K562 (cell line): ENCODE measurements around the gene ODAD3. TPM values are rescaled to one million over a fixed set of nuclear protein-coding genes. Genes with fewer than 3 reads are reported as not detected.

Source experiments
- ATAC-seq: fragments of 200-7000 bp; cut with Tn5 transposase; 3 replicates; pipeline ENCODE4 v1.9.1; 2020; ENCODE audit warnings: moderate library complexity
- BruUV-seq: library from RNA; stranded (reverse); fragments of 400-500 nt; replicated peaks from 2 replicates; lab custom pipeline; 2021; lab: Mats Ljungman, UMichigan
- CTCF ChIA-PET: fragments of 300-600 bp; formaldehyde crosslinking; extraction: SDS; loops from one replicate; lab custom pipeline; 2021; ENCODE audit warnings: low intra/inter-chr PET ratio; lab: Yijun Ruan, JAX
- POLR2A ChIA-PET: fragments of 300-600, 350-650 bp; sonication (Branson Sonifier 250); formaldehyde crosslinking; extraction: SDS; loops from one replicate; lab custom pipeline; 2021; ENCODE audit warnings: antibody characterized with exemption, inconsistent platforms; lab: Yijun Ruan, JAX
- DNase-seq, 4 experiments: peaks; one replicate each; pipeline versions ENCODE4 v3.0.0 to v3.0.0-alpha.2; 2011 to 2018; ENCODE audit warnings: low spot score in 3 of 4, mixed read lengths in 3 of 4; ENCODE audit errors: extremely low read depth in 1 of 4
- FAIRE-seq: peaks from 2 replicates; lab custom pipeline; 2011; peaks lifted over from hg19 to GRCh38; lab: Jason Lieb, UNC
- H2AFZ ChIP-seq: 2 replicates; pipeline ENCODE4 v1.6.0; 2011; ENCODE audit warnings: low read depth, low read length, control low read depth, inconsistent platforms
- H3K27ac ChIP-seq: fragments of 200-600 bp; 3 replicates; pipeline ENCODE4 v1.8.0; 2011; ENCODE audit warnings: low read depth, mild to moderate bottlenecking, control low read depth, inconsistent platforms, low read length, moderate library complexity, mixed read lengths; ENCODE audit errors: extremely low read depth
- H3K27me3 ChIP-seq, 2 experiments: fragments of 300-600 bp in 1 of 2; 2 replicates in 1 of 2; 3 replicates in 1 of 2; pipeline versions ENCODE4 v1.6.0 to v1.8.0; 2011; ENCODE audit warnings: inconsistent platforms in 2 of 2, low read length in 2 of 2, mild to moderate bottlenecking in 1 of 2, mixed read lengths in 1 of 2, moderate library complexity in 1 of 2; ENCODE audit not compliant: control insufficient read depth in 2 of 2, insufficient read depth in 2 of 2
- H3K36me3 ChIP-seq: fragments of 300-600 bp; 3 replicates; pipeline ENCODE4 v1.8.0; 2011; ENCODE audit warnings: mild to moderate bottlenecking, low read length, inconsistent platforms; ENCODE audit not compliant: control insufficient read depth, insufficient read depth
- H3K4me1 ChIP-seq, 2 experiments: fragments of 200-600 bp in 1 of 2; replicated peaks in 1 of 2; 2 replicates in 1 of 2; 3 replicates in 1 of 2; pipeline versions ENCODE4 v1.5.1 to v1.8.0; 2011; ENCODE audit warnings: inconsistent platforms in 2 of 2, low read length in 2 of 2, mild to moderate bottlenecking in 1 of 2, mixed read lengths in 1 of 2, moderate library complexity in 1 of 2; ENCODE audit not compliant: control insufficient read depth in 2 of 2, insufficient read depth in 2 of 2
- H3K4me2 ChIP-seq: 2 replicates; pipeline ENCODE4 v1.6.1; 2011; ENCODE audit warnings: low read length, control low read depth, inconsistent platforms, mixed read lengths; ENCODE audit not compliant: insufficient read depth
- H3K4me3 ChIP-seq: fragments of 200-600 bp; sonication (generic), shearing (Covaris generic); 2 replicates; pipeline ENCODE4 v1.5.1; 2016; ENCODE audit warnings: control low read depth, inconsistent platforms
- H3K79me2 ChIP-seq: fragments of 200-600 bp; 3 replicates; pipeline ENCODE4 v1.8.0; 2011; ENCODE audit warnings: low read length, inconsistent platforms; ENCODE audit not compliant: control insufficient read depth, insufficient read depth
- H3K9ac ChIP-seq, 2 experiments: 2 replicates each; pipeline versions ENCODE4 v1.6.0 to v1.6.1; 2011; ENCODE audit warnings: low read depth in 2 of 2, low read length in 2 of 2, control low read depth in 1 of 2, inconsistent platforms in 1 of 2, mild to moderate bottlenecking in 1 of 2, mixed read lengths in 1 of 2; ENCODE audit not compliant: insufficient read depth in 1 of 2
- H3K9me1 ChIP-seq: one replicate; pipeline ENCODE4 v1.6.0; 2011; ENCODE audit warnings: inconsistent platforms, mild to moderate bottlenecking, low read length, moderate library complexity; ENCODE audit not compliant: control insufficient read depth, insufficient read depth
- H3K9me3 ChIP-seq: replicated peaks from 2 replicates; pipeline ENCODE4 v1.5.1; 2011; ENCODE audit warnings: low read depth, low read length, inconsistent platforms; ENCODE audit not compliant: control insufficient read depth, insufficient read depth
- H4K20me1 ChIP-seq: replicated peaks from 2 replicates; pipeline ENCODE4 v1.6.1; 2011; ENCODE audit warnings: low read length, inconsistent platforms, mixed read lengths; ENCODE audit not compliant: control insufficient read depth, insufficient read depth
- CTBP1 ChIP-seq: fragments of 450-650 bp; IDR thresholded peaks from 2 replicates; pipeline ENCODE4 v1.6.1; 2016; ENCODE audit warnings: borderline replicate concordance
- NCOA4 ChIP-seq: fragments of 450-650 bp; IDR thresholded peaks from 2 replicates; pipeline ENCODE4 v1.6.1; 2018; ENCODE audit warnings: mild to moderate bottlenecking; ENCODE audit not compliant: partially characterized antibody
- PHF20 ChIP-seq: fragments of 450-650 bp; IDR thresholded peaks from 2 replicates; pipeline ENCODE4 v1.6.1; 2018; ENCODE audit not compliant: partially characterized antibody
- WGBS: fragments of 100-300 bp; shearing (Covaris generic); methylation state at CpG from one replicate; pipeline ENCODE4 v1.1.6; 2016; ENCODE audit warnings: low coverage, mixed read lengths; ENCODE audit not compliant: insufficient coverage; ENCODE audit errors: missing lambda C conversion rate; 5-methylcytosine and 5-hydroxymethylcytosine counted together
- in situ Hi-C: fragments of 300-500 bp; cut with MboI; formaldehyde crosslinking; loops from 4 replicates; pipeline ENCODE4 v1.15.0; 2018; ENCODE audit warnings: inconsistent platforms, mixed read lengths
- intact Hi-C: fragments of 100-400 bp; cut with micrococcal nuclease; formaldehyde crosslinking; loops from 2 replicates; pipeline ENCODE4 v1.14.2; 2022
- polyA plus RNA-seq, 8 experiments: library from polyadenylated mRNA; depleted of rRNA in 4 of 8; stranded (reverse) in 5 of 8; unstranded in 3 of 8; fragments of >200 nt; fragmentation: Nextera tagmentation in 2 of 8; fragmentation: Illumina TruSeq in 1 of 8; extraction: Ambion mirVana in 2 of 8; extraction: Trizol in 1 of 8; gene quantifications; 2 replicates each; pipeline versions ENCODE4 v1.2.1 to v1.2.3, GENCODE V29; 2011 to 2014; ENCODE audit warnings: inconsistent platforms in 1 of 8, missing spikeins in 1 of 8
- total RNA-seq, 7 experiments: library from RNA; depleted of rRNA in 6 of 7; stranded (reverse); fragments of >200 nt in 6 of 7; fragmentation: Illumina TruSeq in 2 of 7; extraction: Trizol in 2 of 7; gene quantifications; 2 replicates each; pipeline versions ENCODE4 v1.2.1 to v1.2.3, GENCODE V29; 2011 to 2021; ENCODE audit warnings: low replicate concordance in 1 of 7
- TF ChIP-seq, protein P1 (sequence below): fragments of 250-450 bp; sonication (Bioruptor Pico); IDR thresholded peaks from 2 replicates; pipeline ENCODE4 v1.5.0; 2020; ENCODE audit warnings: mild to moderate bottlenecking
- TF ChIP-seq, protein P2 (sequence below): fragments of 450-650 bp; IDR thresholded peaks from 2 replicates; pipeline ENCODE4 v1.6.1; 2016
- TF ChIP-seq, protein P3 (sequence below): sonication (generic); formaldehyde crosslinking; IDR thresholded peaks from 2 replicates; pipeline ENCODE4 v1.8.1; 2022; ENCODE audit warnings: missing genetic modification reagents

Gene ODAD3
- total and polyA plus RNA-seq, 9 of the 15 experiments (the other 6 are each of a cell fraction or from before 2014, with no cell fraction given), result 0.07 to 0.72 (median 0.14) TPM; not detected in 2

DNA sequence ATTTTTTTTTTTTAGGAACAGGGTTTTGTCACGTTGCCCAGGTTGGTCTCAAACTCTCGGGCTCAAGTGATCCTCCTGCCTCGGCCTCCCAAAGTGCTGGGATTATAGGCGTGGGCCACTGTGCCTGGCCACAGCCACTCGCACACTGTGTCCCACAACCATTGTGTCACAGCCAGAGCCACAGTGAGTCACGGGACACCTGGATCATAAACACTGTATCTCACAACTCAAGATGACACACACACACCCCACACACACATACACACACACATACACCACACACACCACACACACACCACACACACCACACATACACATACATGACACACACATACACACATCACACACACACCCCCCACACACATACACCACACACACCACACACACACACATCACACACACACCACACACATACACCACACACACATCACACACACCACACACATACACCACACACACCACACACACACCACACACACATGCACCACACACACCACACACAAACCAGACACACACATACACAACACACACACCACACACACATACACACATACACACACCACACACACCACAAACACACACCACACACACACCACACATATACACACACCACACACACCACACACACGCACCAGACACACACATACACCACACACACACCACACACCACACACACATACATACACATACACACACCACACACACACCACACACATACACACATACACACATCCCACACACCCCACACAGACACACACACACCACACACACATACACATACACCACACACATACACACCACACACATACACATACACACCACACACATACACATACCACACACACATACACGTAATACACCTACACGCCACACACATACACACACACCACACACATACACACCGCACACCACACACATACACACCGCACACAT is 29.7 kb upstream of the ODAD3 start (continued):
- TF ChIP-seq PHF20, result peak; percentile 36
- TF ChIP-seq, protein P1, sequence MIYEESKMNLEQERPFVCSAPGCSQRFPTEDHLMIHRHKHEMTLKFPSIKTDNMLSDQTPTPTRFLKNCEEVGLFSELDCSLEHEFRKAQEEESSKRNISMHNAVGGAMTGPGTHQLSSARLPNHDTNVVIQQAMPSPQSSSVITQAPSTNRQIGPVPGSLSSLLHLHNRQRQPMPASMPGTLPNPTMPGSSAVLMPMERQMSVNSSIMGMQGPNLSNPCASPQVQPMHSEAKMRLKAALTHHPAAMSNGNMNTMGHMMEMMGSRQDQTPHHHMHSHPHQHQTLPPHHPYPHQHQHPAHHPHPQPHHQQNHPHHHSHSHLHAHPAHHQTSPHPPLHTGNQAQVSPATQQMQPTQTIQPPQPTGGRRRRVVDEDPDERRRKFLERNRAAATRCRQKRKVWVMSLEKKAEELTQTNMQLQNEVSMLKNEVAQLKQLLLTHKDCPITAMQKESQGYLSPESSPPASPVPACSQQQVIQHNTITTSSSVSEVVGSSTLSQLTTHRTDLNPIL (CRISPR knock-in tag), result no peak
- TF ChIP-seq, all 486 proteins: peak for 8

DNA sequence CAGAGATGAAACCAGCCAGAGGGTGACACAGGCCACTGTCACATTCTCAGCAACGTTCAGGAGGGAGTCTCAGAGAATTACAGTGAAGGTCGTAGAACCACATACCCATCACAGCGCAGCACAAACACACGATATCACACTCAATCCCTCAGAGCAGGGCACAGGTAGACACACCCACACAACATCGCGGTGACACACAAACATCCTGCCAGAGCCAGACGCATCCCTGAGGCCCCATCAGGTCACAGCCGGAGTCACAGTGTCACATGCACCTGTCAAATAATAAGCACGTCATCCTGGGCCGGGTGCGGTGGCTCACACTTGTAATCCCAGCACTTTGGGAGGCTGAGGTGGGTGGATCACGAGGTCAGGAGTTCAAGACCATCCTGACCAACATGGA is 28.5 kb upstream of the ODAD3 start:
- Histone ChIP-seq H3K9ac (no peak overlapping the region), H3K79me2 (no peaks in the 10 kb centered on the region), H3K4me2 (no peak overlapping the region), H3K27ac (no peak overlapping the region), H4K20me1 (0 out of 2 replicates have a peak, but pooled peaks cover 3% of the 10 kb centered on the region), H3K4me1 (peaks cover 0 to 9% of the 10 kb centered on the region in 2 experiments; a peak in 1 of 5 replicates), H2AFZ (no peak overlapping the region), H3K9me3 (no peaks in the 10 kb centered on the region), H3K4me3 (no peak overlapping the region), H3K9me1 (no peaks in the 10 kb centered on the region), H3K36me3 (no peaks in the 10 kb centered on the region), H3K27me3 (peaks cover 7 to 34% of the 10 kb centered on the region in 2 experiments)
- in situ Hi-C loops (no loop called here), intact Hi-C loops (no loop called here)
- POLR2A ChIA-PET, result interaction anchor here (0.6 kb wide), 1 partner anchor 13 kb away, joined by 3 read pairs; no protein-coding TSS in a partner anchor
- no TSS peak for BruUV-seq
- DNase-seq (no peak), FAIRE-seq (no peak), ATAC-seq (no peak; the same call in 2 of the 3 replicates)
- WGBS, result 8% methylated on average over 12 of the region's 12 CpGs
- 0 out of 2 replicates have a peak, but pooled peaks have one; percentile 25 for TF ChIP-seq CTBP1
- TF ChIP-seq, protein P2, sequence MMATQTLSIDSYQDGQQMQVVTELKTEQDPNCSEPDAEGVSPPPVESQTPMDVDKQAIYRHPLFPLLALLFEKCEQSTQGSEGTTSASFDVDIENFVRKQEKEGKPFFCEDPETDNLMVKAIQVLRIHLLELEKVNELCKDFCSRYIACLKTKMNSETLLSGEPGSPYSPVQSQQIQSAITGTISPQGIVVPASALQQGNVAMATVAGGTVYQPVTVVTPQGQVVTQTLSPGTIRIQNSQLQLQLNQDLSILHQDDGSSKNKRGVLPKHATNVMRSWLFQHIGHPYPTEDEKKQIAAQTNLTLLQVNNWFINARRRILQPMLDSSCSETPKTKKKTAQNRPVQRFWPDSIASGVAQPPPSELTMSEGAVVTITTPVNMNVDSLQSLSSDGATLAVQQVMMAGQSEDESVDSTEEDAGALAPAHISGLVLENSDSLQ, result no peak
- TF ChIP-seq, protein P3, sequence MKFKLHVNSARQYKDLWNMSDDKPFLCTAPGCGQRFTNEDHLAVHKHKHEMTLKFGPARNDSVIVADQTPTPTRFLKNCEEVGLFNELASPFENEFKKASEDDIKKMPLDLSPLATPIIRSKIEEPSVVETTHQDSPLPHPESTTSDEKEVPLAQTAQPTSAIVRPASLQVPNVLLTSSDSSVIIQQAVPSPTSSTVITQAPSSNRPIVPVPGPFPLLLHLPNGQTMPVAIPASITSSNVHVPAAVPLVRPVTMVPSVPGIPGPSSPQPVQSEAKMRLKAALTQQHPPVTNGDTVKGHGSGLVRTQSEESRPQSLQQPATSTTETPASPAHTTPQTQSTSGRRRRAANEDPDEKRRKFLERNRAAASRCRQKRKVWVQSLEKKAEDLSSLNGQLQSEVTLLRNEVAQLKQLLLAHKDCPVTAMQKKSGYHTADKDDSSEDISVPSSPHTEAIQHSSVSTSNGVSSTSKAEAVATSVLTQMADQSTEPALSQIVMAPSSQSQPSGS (CRISPR knock-in tag), result 0 out of 2 replicates have a peak, but pooled peaks have one; percentile 35
- no peak for TF ChIP-seq NCOA4
- CTCF ChIA-PET, result no interaction called here
